Measurements from ENCODE around the gene SHC2. TPM values are rescaled to one million over a fixed set of nuclear protein-coding genes. Genes with fewer than 3 reads are reported as not detected.

The SHC2 gene
- total and polyA plus RNA-seq, 9 of the 15 experiments (the other 6 are each of a cell fraction or from before 2014, with no cell fraction given): 0.14 to 0.36 (median 0.17) TPM; not detected in 5

GRCh38 chr19:369876-370275 lies 91.0 kb downstream of the SHC2 start:
- H3K9me1 ChIP-seq (ENCODE audit: control insufficient read depth, insufficient read depth, low read length): no peaks in the 10 kb centered on the region
- ATAC-seq: no peak
- H4K20me1 ChIP-seq (replicated peaks; ENCODE audit: control insufficient read depth, insufficient read depth, low read length): no peaks in the 10 kb centered on the region; the same call in 1 of the 2 replicates
- in situ Hi-C loops (cut with MboI): no loop called here
- TF ChIP-seq NR0B1 (IDR thresholded peaks at IDR 0.05; ENCODE audit: partially characterized antibody) (no peak), SMC3 (conservative IDR thresholded peaks at IDR 0.05; ENCODE audit: insufficient read depth, low read depth, low read length) (no peak), MAZ (CRISPR knock-in tag; conservative IDR thresholded peaks at IDR 0.05 in 1 of 2, IDR thresholded peaks at IDR 0.05 in 1 of 2) (no peak), ZNF239 (CRISPR knock-in tag; IDR thresholded peaks at IDR 0.05) (no peak)
- no peak overlapping the region for H3K27ac ChIP-seq (ENCODE audit: extremely low read depth, low read depth, low read length)
- no peak overlapping the region for H3K4me3 ChIP-seq
- H3K79me2 ChIP-seq (ENCODE audit: control insufficient read depth, insufficient read depth, low read length): no peaks in the 10 kb centered on the region
- no peak for FAIRE-seq
- no TSS peak for BruUV-seq (replicated peaks)
- H2AFZ ChIP-seq (ENCODE audit: low read depth, low read length): no peak overlapping the region
- no peak overlapping the region for H3K9ac ChIP-seq (ENCODE audit: insufficient read depth in 1 of 2, low read depth in 2 of 2, low read length in 2 of 2)
- intact Hi-C loops (cut with micrococcal nuclease): no loop called here
- no peaks in the 10 kb centered on the region for H3K36me3 ChIP-seq (ENCODE audit: control insufficient read depth, insufficient read depth, low read length)
- peaks cover 0 to 22% of the 10 kb centered on the region in 2 experiments; a peak in 3 of 5 replicates for H3K4me1 ChIP-seq (replicated peaks in 1 of 2; ENCODE audit: control insufficient read depth in 2 of 2, insufficient read depth in 2 of 2, low read length in 2 of 2)
- peaks cover 76 to 100% of the 10 kb centered on the region in 2 experiments for H3K27me3 ChIP-seq (ENCODE audit: control insufficient read depth in 2 of 2, insufficient read depth in 2 of 2, low read length in 2 of 2)
- 30% methylated on average over 14 of the region's 14 CpGs for WGBS (ENCODE audit: insufficient coverage, low coverage, missing lambda C conversion rate)
- no peaks in the 10 kb centered on the region for H3K9me3 ChIP-seq (replicated peaks; ENCODE audit: control insufficient read depth, insufficient read depth, low read depth, low read length)
- ChIA-PET CTCF (ENCODE audit: low intra/inter-chr PET ratio) (no interaction called here), POLR2A (interaction anchor here (0.5 to 1.1 kb wide), 3 partner anchors 10 to 310 kb away, joined by 3 to 4 read pairs (median 3); partner anchors contain the start of gene MIER2)
- no peak overlapping the region for H3K4me2 ChIP-seq (ENCODE audit: insufficient read depth, low read length)
- DNase-seq (ENCODE audit: extremely low read depth in 1 of 4, low spot score in 3 of 4): no peak

Measured in K562 (cell line).